GM15510 (cell line): ENCODE measurements around the gene AMPD3.

Experiments
- POLR2A ChIP-seq: IDR thresholded peaks from 3 replicates; pipeline ENCODE4 v1.6.1; 2011; ENCODE audit warnings: borderline replicate concordance; ENCODE audit not compliant: insufficient read length; ENCODE audit errors: extremely low read depth

Gene AMPD3

GRCh38 chr11:10538924-10539323, 83.9 kb downstream of the AMPD3 start:
- no peak for TF ChIP-seq POLR2A

GRCh38 chr11:10539339-10539738, 84.3 kb downstream of the AMPD3 start:
- TF ChIP-seq POLR2A, result no peak

- no peak for TF ChIP-seq POLR2A
Measured at GRCh38 chr11:10540546-10540914, 85.5 kb downstream of the AMPD3 start.

- peak; percentile 93 for TF ChIP-seq POLR2A
Measured at GRCh38 chr11:10540915-10541560, 86.0 kb downstream of the AMPD3 start, which contains the start of gene RNF141. Gene RNF141, minus strand, starts transcription at chr11:10541187. Its CDS starts 7,029 bp downstream, at chr11:10534158.

GRCh38 chr11:10541561-10541930, 86.5 kb downstream of the AMPD3 start:
- TF ChIP-seq POLR2A, result no peak

- no peak for TF ChIP-seq POLR2A
Measured at GRCh38 chr11:10542776-10543175, 87.7 kb downstream of the AMPD3 start.

GRCh38 chr11:10543782-10544181, 88.7 kb downstream of the AMPD3 start:
- TF ChIP-seq POLR2A, result no peak

- TF ChIP-seq POLR2A, result no peak
Measured at GRCh38 chr11:10544491-10545465, 89.7 kb downstream of the AMPD3 start.

GRCh38 chr11:10550503-10551289, 95.6 kb downstream of the AMPD3 start:
- TF ChIP-seq POLR2A, result no peak

- TF ChIP-seq POLR2A, result no peak
Measured at GRCh38 chr11:10551290-10551592, 96.2 kb downstream of the AMPD3 start.

GRCh38 chr11:10551845-10552352, 96.8 kb downstream of the AMPD3 start:
- TF ChIP-seq POLR2A, result no peak

- TF ChIP-seq POLR2A, result no peak
Measured at GRCh38 chr11:10556590-10556989, 101.5 kb downstream of the AMPD3 start.
